ENCODE results near the gene DPY30.

DPY30 gene

DNA sequence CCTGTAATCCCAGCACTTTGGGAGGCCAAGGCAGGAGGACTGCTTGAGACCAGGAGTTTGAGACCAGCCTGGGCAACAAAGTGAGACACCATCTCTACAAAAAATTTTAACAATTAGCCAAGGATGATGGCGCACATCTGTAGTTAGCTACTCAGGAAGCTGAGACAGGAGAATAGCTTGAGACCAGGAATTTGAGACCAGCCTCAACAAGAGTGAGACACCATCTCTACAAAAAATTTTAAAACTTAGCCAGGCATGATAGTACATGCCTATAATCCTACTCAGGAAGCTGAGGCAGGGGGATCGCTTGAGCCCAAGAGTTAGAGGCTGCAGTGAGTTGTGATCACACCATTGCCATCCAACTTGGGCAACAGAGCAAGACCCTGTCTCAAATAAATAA is 35.8 kb downstream of the DPY30 start:
- peaks cover 98% of the 10 kb centered on the region for H3K79me2 ChIP-seq (ENCODE audit: insufficient read depth, low read length)
- no peaks in the 10 kb centered on the region for H3K9me3 ChIP-seq (ENCODE audit: insufficient read depth, low read depth, low read length)
- peak overlapping the region; percentile 40 for H3K9ac ChIP-seq (ENCODE audit: low read depth, low read length, poor library complexity, severe bottlenecking)
- H3K4me3 ChIP-seq (ENCODE audit: low read length, poor library complexity, severe bottlenecking), result peak overlapping the region; percentile 98
- no peaks in the 10 kb centered on the region for H3K9me2 ChIP-seq (replicated peaks; ENCODE audit: low read depth, low read length)
- peak overlapping the region; percentile 79 for H3K4me2 ChIP-seq (ENCODE audit: low read depth, low read length, poor library complexity, severe bottlenecking)
- no peaks in the 10 kb centered on the region for H3F3A ChIP-seq (ENCODE audit: low read depth)
- H4K20me1 ChIP-seq (ENCODE audit: insufficient read depth, low read length, poor library complexity, severe bottlenecking), result peaks cover 79% of the 10 kb centered on the region
- TF ChIP-seq CTCF (conservative IDR thresholded peaks at IDR 0.05; ENCODE audit: low read length) (no peak), EZH2phosphoT487 (IDR thresholded peaks at IDR 0.05; ENCODE audit: borderline replicate concordance) (no peak)
- peaks cover 48% of the 10 kb centered on the region for H3K4me1 ChIP-seq (ENCODE audit: insufficient read depth, low read length, poor library complexity, severe bottlenecking)
- H3K36me3 ChIP-seq (ENCODE audit: insufficient read depth, low read length), result no peaks in the 10 kb centered on the region
- no peak overlapping the region for H2AFZ ChIP-seq (ENCODE audit: low read length)
- H3K27me3 ChIP-seq (ENCODE audit: insufficient read depth, low read length, poor library complexity, severe bottlenecking), result no peaks in the 10 kb centered on the region

DNA sequence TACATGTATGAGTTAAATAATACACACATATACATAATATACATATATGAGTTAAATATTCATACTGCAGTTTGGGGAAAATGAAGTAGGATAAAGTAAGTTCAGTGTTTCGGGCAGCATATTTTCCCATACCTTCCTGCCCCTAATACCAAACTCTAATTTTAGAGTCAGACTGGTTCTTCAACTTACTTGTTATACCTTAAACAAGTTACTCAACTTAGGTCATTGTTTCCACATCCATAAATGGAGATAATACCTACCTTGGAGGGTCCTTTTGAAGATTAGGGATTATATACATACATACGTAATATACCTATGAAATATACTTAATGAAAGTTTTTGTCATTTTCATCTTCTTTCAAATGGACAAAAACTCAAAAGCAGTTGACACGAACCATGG is 37.2 kb downstream of the DPY30 start:
- Histone ChIP-seq H3K36me3 (ENCODE audit: insufficient read depth, low read length) (no peaks in the 10 kb centered on the region), H4K20me1 (ENCODE audit: insufficient read depth, low read length, poor library complexity, severe bottlenecking) (peaks cover 79% of the 10 kb centered on the region), H3K4me1 (ENCODE audit: insufficient read depth, low read length, poor library complexity, severe bottlenecking) (peaks cover 49% of the 10 kb centered on the region), H3F3A (ENCODE audit: low read depth) (no peaks in the 10 kb centered on the region), H3K79me2 (ENCODE audit: insufficient read depth, low read length) (peaks cover 98% of the 10 kb centered on the region), H3K27me3 (ENCODE audit: insufficient read depth, low read length, poor library complexity, severe bottlenecking) (no peaks in the 10 kb centered on the region), H3K9me2 (replicated peaks; ENCODE audit: low read depth, low read length) (no peaks in the 10 kb centered on the region), H3K4me2 (ENCODE audit: low read depth, low read length, poor library complexity, severe bottlenecking) (peak overlapping the region; percentile 79), H3K4me3 (ENCODE audit: low read length, poor library complexity, severe bottlenecking) (no peak overlapping the region), H3K9ac (ENCODE audit: low read depth, low read length, poor library complexity, severe bottlenecking) (no peak overlapping the region), H3K9me3 (ENCODE audit: insufficient read depth, low read depth, low read length) (no peaks in the 10 kb centered on the region), H2AFZ (ENCODE audit: low read length) (no peak overlapping the region)
- no peak for TF ChIP-seq EZH2phosphoT487 (IDR thresholded peaks at IDR 0.05; ENCODE audit: borderline replicate concordance)
- TF ChIP-seq CTCF (conservative IDR thresholded peaks at IDR 0.05; ENCODE audit: low read length), result no peak

- Histone ChIP-seq H3F3A (ENCODE audit: low read depth) (no peaks in the 10 kb centered on the region), H3K9ac (ENCODE audit: low read depth, low read length, poor library complexity, severe bottlenecking) (no peak overlapping the region), H3K4me2 (ENCODE audit: low read depth, low read length, poor library complexity, severe bottlenecking) (no peak overlapping the region), H2AFZ (ENCODE audit: low read length) (no peak overlapping the region), H4K20me1 (ENCODE audit: insufficient read depth, low read length, poor library complexity, severe bottlenecking) (peaks cover 76% of the 10 kb centered on the region), H3K4me3 (ENCODE audit: low read length, poor library complexity, severe bottlenecking) (no peak overlapping the region), H3K4me1 (ENCODE audit: insufficient read depth, low read length, poor library complexity, severe bottlenecking) (peaks cover 35% of the 10 kb centered on the region), H3K9me3 (ENCODE audit: insufficient read depth, low read depth, low read length) (no peaks in the 10 kb centered on the region), H3K36me3 (ENCODE audit: insufficient read depth, low read length) (no peaks in the 10 kb centered on the region), H3K9me2 (replicated peaks; ENCODE audit: low read depth, low read length) (no peaks in the 10 kb centered on the region), H3K27me3 (ENCODE audit: insufficient read depth, low read length, poor library complexity, severe bottlenecking) (no peaks in the 10 kb centered on the region), H3K79me2 (ENCODE audit: insufficient read depth, low read length) (peaks cover 98% of the 10 kb centered on the region)
- TF ChIP-seq EZH2phosphoT487 (IDR thresholded peaks at IDR 0.05; ENCODE audit: borderline replicate concordance) (no peak), CTCF (conservative IDR thresholded peaks at IDR 0.05; ENCODE audit: low read length) (no peak)
These were observed 40.2 kb downstream of the DPY30 start for GRCh38 chr2:31999438-31999837.
